Retinal pigment epithelial cell (primary cell): ENCODE measurements around the gene DCK.

Experiments used
- DNase-seq: peaks from one replicate; pipeline ENCODE4 v3.0.0-alpha.2; 2010; ENCODE audit warnings: low read depth
- H3K4me3 ChIP-seq: 2 replicates; pipeline ENCODE4 v1.5.1; 2011; ENCODE audit warnings: mild to moderate bottlenecking, low read length, control low read depth, moderate library complexity
- TF ChIP-seq, protein P1 (sequence below): conservative IDR thresholded peaks from 2 replicates; pipeline ENCODE4 v1.5.1; 2011; ENCODE audit warnings: low read depth, low read length, control low read depth, inconsistent platforms

Gene DCK

GRCh38 chr4:70956549-70957210 is 36.8 kb upstream of the DCK start:
- no peak overlapping the region for H3K4me3 ChIP-seq
- no peak for DNase-seq
- TF ChIP-seq, protein P1, sequence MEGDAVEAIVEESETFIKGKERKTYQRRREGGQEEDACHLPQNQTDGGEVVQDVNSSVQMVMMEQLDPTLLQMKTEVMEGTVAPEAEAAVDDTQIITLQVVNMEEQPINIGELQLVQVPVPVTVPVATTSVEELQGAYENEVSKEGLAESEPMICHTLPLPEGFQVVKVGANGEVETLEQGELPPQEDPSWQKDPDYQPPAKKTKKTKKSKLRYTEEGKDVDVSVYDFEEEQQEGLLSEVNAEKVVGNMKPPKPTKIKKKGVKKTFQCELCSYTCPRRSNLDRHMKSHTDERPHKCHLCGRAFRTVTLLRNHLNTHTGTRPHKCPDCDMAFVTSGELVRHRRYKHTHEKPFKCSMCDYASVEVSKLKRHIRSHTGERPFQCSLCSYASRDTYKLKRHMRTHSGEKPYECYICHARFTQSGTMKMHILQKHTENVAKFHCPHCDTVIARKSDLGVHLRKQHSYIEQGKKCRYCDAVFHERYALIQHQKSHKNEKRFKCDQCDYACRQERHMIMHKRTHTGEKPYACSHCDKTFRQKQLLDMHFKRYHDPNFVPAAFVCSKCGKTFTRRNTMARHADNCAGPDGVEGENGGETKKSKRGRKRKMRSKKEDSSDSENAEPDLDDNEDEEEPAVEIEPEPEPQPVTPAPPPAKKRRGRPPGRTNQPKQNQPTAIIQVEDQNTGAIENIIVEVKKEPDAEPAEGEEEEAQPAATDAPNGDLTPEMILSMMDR, result no peak

- DNase-seq, result peak; percentile 26
- H3K4me3 ChIP-seq, result no peak overlapping the region
- TF ChIP-seq, protein P1, result no peak
Measured at GRCh38 chr4:70958681-70959080, 34.8 kb upstream of the DCK start.

- no peak for DNase-seq
- no peak overlapping the region for H3K4me3 ChIP-seq
- TF ChIP-seq, protein P1, result no peak
Measured at GRCh38 chr4:70969076-70969475, 24.4 kb upstream of the DCK start.

DNA sequence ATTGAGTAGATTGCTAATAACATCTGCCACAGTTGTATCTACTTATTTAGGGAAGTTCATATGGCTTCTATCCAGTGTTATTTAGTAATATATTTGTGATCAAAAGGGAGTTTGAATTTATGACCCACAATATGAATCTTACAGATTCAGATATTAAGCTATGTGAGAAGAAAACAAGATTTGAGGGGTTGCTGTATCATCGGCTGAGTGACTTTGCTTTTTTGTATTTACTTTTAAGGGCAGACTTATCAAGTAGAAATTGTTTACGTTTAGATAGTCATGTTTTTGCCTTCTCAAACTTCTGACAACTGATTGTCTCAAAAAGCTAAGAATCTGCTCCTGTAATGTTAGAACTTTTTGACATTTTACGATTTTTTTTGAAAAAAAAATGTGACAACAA is 17.2 kb upstream of the DCK start:
- TF ChIP-seq, protein P1, result no peak
- DNase-seq, result no peak
- no peak overlapping the region for H3K4me3 ChIP-seq

- no peak overlapping the region for H3K4me3 ChIP-seq
- TF ChIP-seq, protein P1, result no peak
- no peak for DNase-seq
Measured at GRCh38 chr4:70979445-70980008, 13.9 kb upstream of the DCK start.

GRCh38 chr4:70980196-70980595 is 13.3 kb upstream of the DCK start:
- no peak for DNase-seq
- no peak overlapping the region for H3K4me3 ChIP-seq
- TF ChIP-seq, protein P1, result no peak

- DNase-seq, result no peak
- no peak overlapping the region for H3K4me3 ChIP-seq
- TF ChIP-seq, protein P1, result no peak
Measured at GRCh38 chr4:70984106-70984505, 9.3 kb upstream of the DCK start.
